HCT116 (cell line): Measurements from ENCODE around the gene COL26A1. TPM values are rescaled to one million over a fixed set of nuclear protein-coding genes. Genes with fewer than 3 reads are reported as not detected.

Experiments used
- ATAC-seq: fragments of 200-7000 bp; cut with Tn5 transposase; 2 replicates; pipeline ENCODE4 v1.9.1; 2020; ENCODE audit warnings: mild to moderate bottlenecking, moderate library complexity
- BruUV-seq: library from RNA; stranded (reverse); fragments of 400-500 nt; replicated peaks from 2 replicates; lab custom pipeline; 2021; lab: Mats Ljungman, UMichigan
- CTCF ChIA-PET: fragments of 300-600 bp; sonication (Branson Sonifier 250); formaldehyde crosslinking; loops from one replicate; lab custom pipeline; 2021; ENCODE audit warnings: antibody characterized with exemption; lab: Charles Lee
- POLR2A ChIA-PET: fragments of 300-600, 350-600 bp; sonication (Branson Sonifier 250); formaldehyde crosslinking; loops from one replicate; lab custom pipeline; 2021; ENCODE audit warnings: antibody characterized with exemption; lab: Charles Lee
- RAD21 ChIA-PET, 2 experiments: fragments of 300-600 bp; sonication (Branson Sonifier 250); formaldehyde crosslinking; loops; one replicate each; lab custom pipeline; 2023; ENCODE audit warnings: low total read pairs in 2 of 2; ENCODE audit not compliant: uncharacterized antibody in 2 of 2, unreplicated experiment in 2 of 2, low non-redundant PET in 1 of 2; lab: Charles Lee
- DNase-seq: peaks from one replicate; pipeline ENCODE4 v3.0.0-alpha.2; 2010; ENCODE audit warnings: low read depth, low spot score
- H2AFZ ChIP-seq: fragments of 200-600 bp; shearing (Covaris generic), sonication (generic); 2 replicates; pipeline ENCODE4 v1.6.1; 2017; ENCODE audit warnings: low read depth, mixed run types, mixed read lengths, antibody characterized with exemption, low read length; ENCODE audit not compliant: poor library complexity, severe bottlenecking
- H3K27ac ChIP-seq: 2 replicates; pipeline ENCODE4 v1.5.1; 2012; ENCODE audit warnings: low read depth, low read length
- H3K27me3 ChIP-seq: fragments of 200-600 bp; sonication (generic); 2 replicates; pipeline ENCODE4 v1.6.1; 2016; ENCODE audit warnings: mixed run types, low read length, mixed read lengths; ENCODE audit not compliant: insufficient read depth
- H3K36me3 ChIP-seq, 2 experiments: fragments of 200-500 bp in 1 of 2; fragments of 200-600 bp in 1 of 2; sonication (Bioruptor generic) in 1 of 2; sonication (generic) in 1 of 2; 2 replicates each; pipeline versions ENCODE4 v1.5.1 to v1.6.1; 2014 to 2016; ENCODE audit warnings: low read length in 2 of 2, inconsistent platforms in 1 of 2, mixed read lengths in 1 of 2, mixed run types in 1 of 2; ENCODE audit not compliant: insufficient read depth in 2 of 2, control insufficient read depth in 1 of 2
- H3K4me1 ChIP-seq, 2 experiments: fragments of 200-600 bp in 1 of 2; sonication (generic) in 1 of 2; 2 replicates each; pipeline versions ENCODE4 v1.5.1 to v1.6.1; 2012 to 2017; ENCODE audit warnings: low read length in 2 of 2, inconsistent platforms in 1 of 2, mild to moderate bottlenecking in 1 of 2, mixed read lengths in 1 of 2, mixed run types in 1 of 2, moderate library complexity in 1 of 2; ENCODE audit not compliant: insufficient read depth in 2 of 2, control insufficient read depth in 1 of 2
- H3K4me2 ChIP-seq: fragments of 200-600 bp; sonication (generic); 2 replicates; pipeline ENCODE4 v1.6.1; 2017; ENCODE audit warnings: mixed run types, low read length, mixed read lengths
- H3K4me3 ChIP-seq, 2 experiments: fragments of 200-600 bp in 1 of 2; sonication (generic) in 1 of 2; replicated peaks in 1 of 2; 2 replicates each; pipeline ENCODE4 v1.5.1; 2011 to 2016; ENCODE audit warnings: low read length in 2 of 2, control low read depth in 1 of 2, low read depth in 1 of 2, mild to moderate bottlenecking in 1 of 2, mixed read lengths in 1 of 2, mixed run types in 1 of 2
- H3K79me2 ChIP-seq: fragments of 200-600 bp; sonication (generic); 2 replicates; pipeline ENCODE4 v1.6.1; 2017; ENCODE audit warnings: mild to moderate bottlenecking, mixed run types, low read length, moderate library complexity, mixed read lengths; ENCODE audit not compliant: insufficient read depth
- H3K9ac ChIP-seq: fragments of 200-600 bp; sonication (generic); 2 replicates; pipeline ENCODE4 v1.6.1; 2016; ENCODE audit warnings: low read length, mixed read lengths
- H3K9me2 ChIP-seq: fragments of 200-600 bp; sonication (generic), shearing (Covaris generic); 2 replicates; pipeline ENCODE4 v1.6.1; 2017; ENCODE audit warnings: mixed run types, mild to moderate bottlenecking, moderate library complexity; ENCODE audit not compliant: insufficient read depth
- H3K9me3 ChIP-seq, 2 experiments: fragments of 200-500 bp in 1 of 2; fragments of 200-600 bp in 1 of 2; sonication (Bioruptor generic) in 1 of 2; sonication (generic) in 1 of 2; 2 replicates each; pipeline ENCODE4 v1.6.1; 2014 to 2017; ENCODE audit warnings: low read length in 2 of 2, mixed read lengths in 2 of 2, inconsistent platforms in 1 of 2, low read depth in 1 of 2, mild to moderate bottlenecking in 1 of 2, mixed run types in 1 of 2, moderate library complexity in 1 of 2; ENCODE audit not compliant: control insufficient read depth in 1 of 2, insufficient read depth in 1 of 2
- H4K20me1 ChIP-seq: fragments of 200-600 bp; sonication (generic), shearing (Covaris generic); 2 replicates; pipeline ENCODE4 v1.6.1; 2017; ENCODE audit warnings: mixed run types, mild to moderate bottlenecking, moderate library complexity; ENCODE audit not compliant: insufficient read depth
- ATF3 ChIP-seq: IDR thresholded peaks from 2 replicates; pipeline ENCODE4 v1.6.1; 2012
- CEBPB ChIP-seq: IDR thresholded peaks from 2 replicates; pipeline ENCODE4 v1.6.1; 2012; ENCODE audit warnings: low read depth
- EGR1 ChIP-seq: IDR thresholded peaks from 2 replicates; pipeline ENCODE4 v1.6.1; 2012; ENCODE audit warnings: low read depth
- EZH2 ChIP-seq: fragments of 200-600 bp; sonication (generic); IDR thresholded peaks from 2 replicates; pipeline ENCODE4 v1.6.1; 2017; ENCODE audit warnings: antibody characterized with exemption, mixed run types
- FOSL1 ChIP-seq: IDR thresholded peaks from 2 replicates; pipeline ENCODE4 v1.6.1; 2012; ENCODE audit warnings: low read depth
- JUND ChIP-seq: IDR thresholded peaks from 2 replicates; pipeline ENCODE4 v1.6.1; 2012
- POLR2A ChIP-seq: IDR thresholded peaks from 2 replicates; pipeline ENCODE4 v1.7.0; 2011; ENCODE audit warnings: borderline replicate concordance; ENCODE audit not compliant: insufficient read depth, insufficient read length; ENCODE audit errors: extremely low read depth
- POLR2AphosphoS5 ChIP-seq: IDR thresholded peaks from 2 replicates; pipeline ENCODE4 v1.6.1; 2011; ENCODE audit warnings: mild to moderate bottlenecking, low read depth, low read length, moderate library complexity
- RAD21 ChIP-seq: IDR thresholded peaks from 2 replicates; pipeline ENCODE4 v1.6.1; 2012; ENCODE audit warnings: low read depth, mild to moderate bottlenecking
- REST ChIP-seq: IDR thresholded peaks from 2 replicates; pipeline ENCODE4 v1.6.1; 2012; ENCODE audit warnings: low read depth
- SP1 ChIP-seq: IDR thresholded peaks from 2 replicates; pipeline ENCODE4 v1.6.1; 2012; ENCODE audit warnings: low read depth
- YY1 ChIP-seq: IDR thresholded peaks from 2 replicates; pipeline ENCODE4 v1.6.1; 2011; ENCODE audit warnings: low read length, low read depth, moderate library complexity, mild to moderate bottlenecking; ENCODE audit not compliant: insufficient replicate concordance; ENCODE audit errors: extremely low read depth
- intact Hi-C: fragments of 100-400 bp; cut with micrococcal nuclease; formaldehyde crosslinking; loops from 2 replicates; pipeline ENCODE4 v1.10.0; 2022
- total RNA-seq: library from RNA; stranded (reverse); gene quantifications from one replicate; pipeline ENCODE4 v1.2.1, GENCODE V29; 2021; ENCODE audit not compliant: unreplicated experiment

The COL26A1 gene
- total RNA-seq, 1 experiment from 2014 or later = 0.27 TPM

DNA sequence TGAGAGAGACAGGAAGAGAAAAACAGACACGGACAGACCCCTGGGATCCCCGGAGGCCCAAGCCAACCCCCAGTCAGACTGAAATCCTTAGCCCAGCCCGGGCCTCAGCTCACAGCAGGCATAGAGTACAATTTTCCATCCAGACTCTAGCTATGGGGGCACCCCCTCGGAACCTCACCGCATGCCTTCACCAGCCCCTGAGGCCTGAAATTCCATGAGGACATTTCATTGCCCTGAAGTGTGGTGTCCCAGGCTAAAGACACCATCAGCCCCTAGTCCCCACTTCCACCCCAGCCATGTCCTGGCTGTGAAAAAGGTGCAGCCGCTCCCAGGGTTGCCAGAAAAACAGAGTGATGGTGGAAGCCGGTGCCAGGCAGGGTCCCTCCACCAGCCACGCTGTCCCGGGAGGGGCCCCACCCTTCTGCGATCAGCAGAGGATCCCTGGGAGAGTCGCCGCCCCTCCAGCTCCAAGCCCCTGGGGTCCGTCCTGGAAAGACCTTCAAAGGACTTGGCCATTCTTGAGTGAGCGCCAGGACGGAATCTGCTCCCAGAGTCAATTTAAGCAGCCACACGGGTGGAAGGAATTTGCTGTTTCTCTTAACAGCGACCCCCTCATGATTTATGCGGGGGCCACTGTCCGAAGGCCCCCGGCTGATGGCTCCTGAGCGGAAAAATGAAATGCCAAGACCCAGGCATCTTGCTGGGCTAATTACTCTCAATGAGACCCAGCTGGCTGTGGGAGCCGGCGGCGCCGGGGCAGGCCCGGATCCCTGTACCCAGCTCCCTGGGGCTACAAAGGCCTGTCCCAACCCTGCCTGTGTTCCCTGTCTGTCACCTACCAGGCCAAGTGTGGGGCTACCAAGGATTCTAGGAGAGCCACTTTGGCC is 243.2 kb downstream of the COL26A1 start:
- no peaks in the 10 kb centered on the region for H3K79me2 ChIP-seq
- H2AFZ ChIP-seq = no peak overlapping the region
- CTCF ChIA-PET = no interaction called here
- no peak overlapping the region for H3K27ac ChIP-seq
- POLR2A ChIA-PET = no interaction called here
- no peak for DNase-seq
- H3K9me2 ChIP-seq = no peaks in the 10 kb centered on the region
- no peaks in the 10 kb centered on the region for H3K27me3 ChIP-seq
- no peak overlapping the region for H3K4me2 ChIP-seq
- TF ChIP-seq POLR2A (no peak), RAD21 (no peak), CEBPB (no peak), EGR1 (no peak), SP1 (no peak), ATF3 (no peak), FOSL1 (no peak), EZH2 (no peak), REST (no peak), YY1 (no peak), JUND (no peak), POLR2AphosphoS5 (no peak)
- TF ChIP-seq, all 23 proteins: peak for 0
- Histone ChIP-seq H4K20me1 (no peaks in the 10 kb centered on the region), H3K4me1 (peaks cover 15 to 21% of the 10 kb centered on the region in 2 experiments), H3K9me3 (no peaks in the 10 kb centered on the region), H3K4me3 (no peak overlapping the region), H3K36me3 (no peaks in the 10 kb centered on the region), H3K9ac (no peak overlapping the region)
- intact Hi-C loops = no loop called here
- BruUV-seq = no TSS peak
- ATAC-seq = no peak
- RAD21 ChIA-PET = no interaction called here
